GM10847 (cell line): ENCODE data around the gene NNMT.

Experiments used
- POLR2A ChIP-seq: IDR thresholded peaks from 2 replicates; pipeline ENCODE4 v1.6.1; 2011; ENCODE audit not compliant: insufficient read length; ENCODE audit errors: extremely low read depth

NNMT gene

GRCh38 chr11:114311946-114312345 is 15.7 kb downstream of the NNMT start:
- TF ChIP-seq POLR2A = no peak

- TF ChIP-seq POLR2A = no peak
These were observed 17.9 kb downstream of the NNMT start for GRCh38 chr11:114314096-114314495.

GRCh38 chr11:114315749-114316368 is 19.7 kb downstream of the NNMT start:
- TF ChIP-seq POLR2A = no peak

GRCh38 chr11:114316980-114317786 is 21.0 kb downstream of the NNMT start:
- no peak for TF ChIP-seq POLR2A

GRCh38 chr11:114317787-114318137 is 21.6 kb downstream of the NNMT start:
- TF ChIP-seq POLR2A = no peak

DNA sequence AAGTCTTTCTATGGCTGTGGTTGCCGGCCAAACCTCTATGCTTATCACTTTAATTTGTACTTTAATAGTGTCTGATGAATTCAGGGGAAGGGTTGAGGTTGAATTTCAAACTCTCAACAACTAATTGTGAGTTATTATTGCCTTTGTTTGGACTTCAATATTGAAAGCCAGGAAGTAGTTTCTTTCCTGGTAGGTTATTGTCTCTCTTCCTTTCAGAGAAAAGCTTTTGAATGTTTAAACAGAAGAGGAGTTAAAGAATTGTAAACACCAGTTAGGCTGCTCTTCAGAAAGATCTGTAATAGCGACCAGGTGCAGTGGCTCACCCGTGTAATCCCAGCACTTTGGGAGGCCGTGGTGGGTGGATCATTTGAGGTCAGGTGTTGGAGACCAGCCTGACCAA is 22.2 kb downstream of the NNMT start:
- TF ChIP-seq POLR2A = no peak

DNA sequence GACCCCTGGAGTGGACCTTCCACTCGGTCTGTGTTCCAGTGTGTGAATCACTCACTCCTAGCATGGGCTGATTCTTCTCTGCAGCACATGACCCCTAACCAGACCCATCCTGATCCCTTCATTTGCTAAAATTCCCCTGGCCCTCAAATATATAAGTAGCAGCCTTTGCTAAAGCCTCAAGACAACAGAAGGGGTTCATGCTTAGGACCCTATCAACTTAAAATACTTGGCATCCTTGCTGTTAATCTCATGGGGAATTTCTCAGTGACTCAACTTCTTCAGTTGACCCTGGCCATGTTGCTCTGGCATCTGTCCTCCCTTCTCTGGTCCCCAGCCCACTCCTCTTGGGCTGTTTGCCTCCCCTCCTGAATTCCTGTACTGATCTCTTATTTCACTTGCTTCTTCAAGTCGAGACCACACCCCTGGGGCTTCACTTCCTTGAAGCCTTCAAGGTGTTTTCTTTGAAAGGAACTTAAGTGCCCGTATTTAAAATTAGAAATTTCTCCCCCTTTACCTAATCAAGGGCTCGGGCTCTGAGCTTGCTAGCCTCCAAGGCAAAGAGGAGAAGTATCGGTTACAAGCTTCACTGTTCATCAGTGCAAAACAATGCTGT is 23.6 kb downstream of the NNMT start:
- TF ChIP-seq POLR2A = no peak

DNA sequence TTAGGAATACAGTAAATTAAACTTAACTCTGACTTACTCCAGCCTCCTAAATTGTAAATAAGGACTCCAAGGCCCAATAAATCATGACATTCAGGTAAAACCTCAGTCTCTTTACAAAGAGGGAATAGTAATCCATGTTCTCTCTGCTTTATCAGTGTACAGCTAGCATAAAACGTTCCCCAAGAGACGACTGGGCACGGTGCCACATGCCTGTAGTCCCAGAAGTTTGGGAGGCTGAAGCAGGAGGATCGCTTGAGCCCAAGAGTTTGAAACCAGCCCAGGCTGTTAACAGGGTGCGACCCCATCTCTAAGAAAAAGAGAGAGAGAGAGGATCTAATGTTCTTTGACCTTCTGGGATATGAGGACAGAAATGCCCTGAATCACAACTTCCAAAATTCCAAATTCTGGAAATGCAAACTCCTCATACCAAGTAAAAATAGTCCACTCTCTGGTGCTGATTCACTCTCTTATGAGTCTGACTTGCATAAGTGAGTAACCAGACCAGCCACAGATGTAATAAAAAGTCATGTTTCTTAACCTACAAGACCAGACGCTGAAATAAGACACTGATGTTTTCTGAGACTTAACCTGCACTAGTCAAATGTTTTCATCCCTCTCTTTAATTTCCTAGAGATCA is 25.5 kb downstream of the NNMT start:
- TF ChIP-seq POLR2A = no peak

DNA sequence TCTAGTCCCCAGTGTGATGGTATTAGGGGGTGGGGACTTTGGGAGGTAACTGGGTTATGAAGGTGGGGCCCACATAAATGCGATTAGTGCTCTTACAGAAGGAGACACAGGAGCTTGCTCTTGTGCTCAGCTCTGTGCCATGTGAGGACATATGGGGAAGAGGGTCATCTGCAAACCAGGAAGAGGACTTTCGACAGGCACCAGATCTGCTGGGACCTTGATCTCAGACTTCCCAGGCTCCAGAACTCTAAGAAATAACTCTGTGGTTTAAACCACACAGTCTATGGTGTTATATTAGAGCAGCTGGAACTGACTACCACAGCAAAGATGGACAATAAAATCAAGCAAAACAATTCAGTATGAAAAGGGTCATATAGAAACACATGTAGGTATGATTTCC is 26.7 kb downstream of the NNMT start:
- TF ChIP-seq POLR2A = no peak

DNA sequence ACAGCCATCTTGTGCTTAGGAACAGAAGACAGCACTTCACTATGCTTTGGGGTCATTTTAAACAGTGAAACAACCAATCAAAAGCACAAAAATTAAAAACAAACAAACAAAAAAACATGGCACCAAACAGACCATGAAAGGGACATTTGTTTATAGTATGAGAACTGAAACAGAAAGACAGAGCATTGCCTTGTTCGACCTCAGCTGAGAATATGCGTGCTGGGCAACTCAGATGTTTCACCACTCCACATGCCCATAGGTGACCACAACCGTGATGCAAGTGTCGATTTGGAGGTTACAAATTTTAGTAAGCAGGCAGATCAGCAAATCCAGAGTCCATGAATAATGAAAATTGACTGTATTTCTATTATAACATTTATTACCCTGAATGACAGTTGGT is 30.0 kb downstream of the NNMT start:
- TF ChIP-seq POLR2A = no peak

- no peak for TF ChIP-seq POLR2A
These were observed 30.6 kb downstream of the NNMT start for GRCh38 chr11:114326776-114327175.

DNA sequence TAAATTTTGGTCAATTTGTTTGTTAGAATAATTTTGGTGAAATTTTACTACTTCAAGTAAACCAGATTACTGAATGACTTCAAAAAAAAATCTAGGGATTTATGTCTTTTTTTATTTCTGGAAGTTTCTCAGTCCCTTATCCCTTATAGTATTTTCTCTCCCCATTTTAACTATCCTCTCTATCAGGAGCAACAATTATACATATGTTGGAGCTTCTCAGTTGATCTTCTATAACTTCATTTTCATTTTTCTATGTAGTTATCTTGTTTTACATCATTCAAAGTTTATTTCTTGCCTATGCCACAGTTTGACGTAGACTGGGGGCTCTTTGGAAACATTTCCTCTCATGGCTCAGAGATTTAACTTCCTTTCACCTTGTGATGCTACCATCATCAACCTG is 34.2 kb downstream of the NNMT start:
- no peak for TF ChIP-seq POLR2A

DNA sequence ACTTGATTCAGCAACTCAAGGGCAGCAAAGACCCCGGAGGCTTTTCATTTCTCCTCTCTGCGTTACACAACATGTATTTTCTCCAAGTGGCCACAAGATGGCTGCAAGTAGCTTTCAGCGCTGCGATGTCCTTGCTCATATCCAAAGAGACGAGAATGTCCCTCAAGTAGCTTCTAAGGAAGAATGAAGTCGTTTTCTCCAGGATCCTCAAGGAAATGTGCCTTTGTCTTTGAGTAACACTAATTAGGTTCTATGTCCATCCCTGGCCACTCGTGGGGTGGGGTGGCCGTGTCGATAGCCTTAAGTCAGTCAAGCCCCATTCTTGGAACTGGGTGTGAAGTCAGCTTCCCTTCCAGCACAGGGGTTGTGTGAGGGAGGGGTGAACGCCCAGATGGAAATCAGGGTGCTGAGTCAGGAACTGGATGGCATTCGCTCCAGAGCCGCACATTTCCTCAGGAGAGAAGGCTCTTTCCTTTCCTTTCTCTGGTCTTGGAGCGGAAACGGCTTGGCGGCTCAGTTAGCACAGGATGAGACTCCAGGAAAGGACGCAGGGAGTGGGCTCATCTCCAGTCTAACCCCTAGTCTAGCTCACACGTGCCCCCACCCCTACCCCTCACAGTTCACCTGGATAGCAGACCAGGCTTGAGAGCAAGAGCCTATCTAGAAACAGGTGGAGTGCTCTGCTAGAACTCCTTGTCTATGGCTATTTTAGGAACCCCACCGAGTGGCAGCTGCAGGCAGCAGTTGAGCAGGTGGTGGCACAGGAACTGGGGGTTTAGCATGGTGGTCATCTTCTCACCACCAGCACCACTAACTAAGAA is 44.3 kb downstream of the NNMT start:
- no peak for TF ChIP-seq POLR2A

DNA sequence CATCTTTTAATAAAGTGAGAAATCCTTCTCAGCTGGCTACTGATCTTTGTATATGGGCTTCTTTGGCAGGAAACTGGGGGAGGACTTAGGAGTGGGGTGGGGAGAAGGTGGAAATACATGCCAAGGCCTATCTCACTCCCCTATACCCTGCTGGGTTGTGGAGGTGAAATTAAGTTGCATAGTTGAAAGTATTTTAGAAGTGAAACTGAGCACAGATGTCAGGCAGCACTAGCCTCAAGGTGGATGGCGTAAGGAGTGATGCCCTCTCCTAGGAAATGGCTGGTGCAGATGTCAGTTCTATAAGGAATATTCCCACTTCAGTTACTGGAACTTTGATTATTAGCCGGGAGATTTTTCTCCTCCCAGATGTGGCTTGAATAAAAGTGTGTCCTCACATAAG is 46.3 kb downstream of the NNMT start:
- no peak for TF ChIP-seq POLR2A

DNA sequence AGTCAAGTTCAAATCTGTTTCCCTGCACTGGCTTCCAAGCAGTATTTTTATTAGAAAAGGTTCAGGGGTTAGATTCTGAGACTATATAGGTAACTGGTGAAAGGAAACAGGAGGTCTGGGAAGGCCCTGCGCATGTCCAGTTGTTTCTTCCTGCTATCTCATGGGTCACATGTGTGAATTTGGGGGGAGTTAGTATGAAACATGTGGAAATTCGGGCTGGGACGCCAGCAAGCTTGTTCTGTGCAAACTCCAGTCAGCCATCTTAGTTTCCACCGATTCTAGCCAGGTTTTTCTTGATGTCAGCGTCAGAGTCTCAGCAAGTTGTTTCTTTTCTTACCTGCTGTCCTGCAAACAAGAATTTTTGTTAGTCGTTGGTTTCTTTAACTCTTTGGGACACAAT is 46.8 kb downstream of the NNMT start:
- TF ChIP-seq POLR2A = no peak
